Mesothelial cell of epicardium (in vitro differentiated cells): Measurements from ENCODE around the gene SCLT1. TPM values are rescaled to one million over a fixed set of nuclear protein-coding genes. Genes with fewer than 3 reads are reported as not detected.
A peak's percentile ranks its signal among the peaks of the same experiment; 100 is the strongest.

Experiments
- DNase-seq, 2 experiments: peaks; one replicate each; pipeline ENCODE4 v3.0.0; 2021; ENCODE audit warnings: low spot score in 2 of 2; ENCODE audit not compliant: unreplicated experiment in 2 of 2
- H3K27ac Mint-ChIP-seq: 2 replicates; pipeline ENCODE4 v1.8.0; 2021; ENCODE audit warnings: mixed read lengths
- H3K27me3 Mint-ChIP-seq: 2 replicates; pipeline ENCODE4 v1.8.0; 2021; ENCODE audit warnings: low read depth, mixed read lengths
- H3K36me3 Mint-ChIP-seq: 2 replicates; pipeline ENCODE4 v1.8.0; 2021; ENCODE audit warnings: mixed read lengths
- H3K4me1 Mint-ChIP-seq: 2 replicates; pipeline ENCODE4 v1.8.0; 2021; ENCODE audit warnings: mixed read lengths
- H3K4me3 Mint-ChIP-seq: 2 replicates; pipeline ENCODE4 v1.8.0; 2021; ENCODE audit warnings: mild to moderate bottlenecking, moderate library complexity, mixed read lengths
- H3K9me3 Mint-ChIP-seq: 2 replicates; pipeline ENCODE4 v1.8.0; 2021; ENCODE audit warnings: mixed read lengths
- CTCF ChIP-seq: fragments of 200-600 bp; sonication (generic); IDR thresholded peaks from one replicate; pipeline ENCODE4 v1.5.0; 2021; ENCODE audit warnings: antibody characterized with exemption; ENCODE audit not compliant: unreplicated experiment
- total RNA-seq: library from RNA; stranded (reverse); gene quantifications from 3 replicates; pipeline ENCODE4 v1.2.1, GENCODE V29; 2021

Gene SCLT1
- 19.0 to 19.3 TPM (median 19.0 TPM) in 3 replicates for total RNA-seq

- DNase-seq, result peak; percentile 89 to 96
- no peaks in the 10 kb centered on the region for H3K36me3 Mint-ChIP-seq
- no peaks in the 10 kb centered on the region for H3K9me3 Mint-ChIP-seq
- no peak for TF ChIP-seq CTCF
- peak within 1 kb of the TSS; percentile 11 for H3K4me3 Mint-ChIP-seq
- H3K27me3 Mint-ChIP-seq, result no peaks in the 10 kb centered on the region
- peaks cover 11% of the 10 kb centered on the region for H3K4me1 Mint-ChIP-seq
- peak within 1 kb of the TSS; percentile 37 for H3K27ac Mint-ChIP-seq
Measured at GRCh38 chr4:129093191-129093920, at the start of gene SCLT1. Gene SCLT1, minus strand, starts transcription at chr4:129093539. Its CDS starts 436 bp downstream, at chr4:129093103.

- Mint-ChIP-seq H3K36me3 (no peaks in the 10 kb centered on the region), H3K4me3 (no peak overlapping the region), H3K27ac (no peak overlapping the region), H3K27me3 (peaks cover under 1% of the 10 kb centered on the region), H3K9me3 (no peaks in the 10 kb centered on the region), H3K4me1 (peaks cover 4% of the 10 kb centered on the region)
- no peak for DNase-seq
- TF ChIP-seq CTCF, result no peak
Measured at GRCh38 chr4:129140521-129140920, 47.2 kb upstream of the SCLT1 start.

GRCh38 chr4:129138810-129139496 is 45.6 kb upstream of the SCLT1 start:
- no peak for TF ChIP-seq CTCF
- DNase-seq, result no peak
- Mint-ChIP-seq H3K4me3 (no peak overlapping the region), H3K9me3 (no peaks in the 10 kb centered on the region), H3K36me3 (no peaks in the 10 kb centered on the region), H3K4me1 (no peaks in the 10 kb centered on the region), H3K27me3 (peaks cover 3% of the 10 kb centered on the region), H3K27ac (no peak overlapping the region)

GRCh38 chr4:129136433-129136832 is 43.1 kb upstream of the SCLT1 start:
- H3K27me3 Mint-ChIP-seq, result peaks cover 3% of the 10 kb centered on the region
- H3K27ac Mint-ChIP-seq, result no peak overlapping the region
- H3K36me3 Mint-ChIP-seq, result no peaks in the 10 kb centered on the region
- no peak overlapping the region for H3K4me3 Mint-ChIP-seq
- no peaks in the 10 kb centered on the region for H3K4me1 Mint-ChIP-seq
- H3K9me3 Mint-ChIP-seq, result peaks cover 4% of the 10 kb centered on the region
- DNase-seq, result no peak
- no peak for TF ChIP-seq CTCF

GRCh38 chr4:129131343-129131742 is 38.0 kb upstream of the SCLT1 start:
- H3K36me3 Mint-ChIP-seq, result peaks cover 2% of the 10 kb centered on the region
- peaks cover 3% of the 10 kb centered on the region for H3K27me3 Mint-ChIP-seq
- H3K27ac Mint-ChIP-seq, result no peak overlapping the region
- no peak for DNase-seq
- no peak for TF ChIP-seq CTCF
- H3K9me3 Mint-ChIP-seq, result peaks cover 9% of the 10 kb centered on the region
- H3K4me1 Mint-ChIP-seq, result no peaks in the 10 kb centered on the region
- H3K4me3 Mint-ChIP-seq, result no peak overlapping the region
